Mammary epithelial cell (primary cell): ENCODE measurements around the gene MARCHF9.

Source experiments
- EZH2 ChIP-seq: IDR thresholded peaks from 2 replicates; pipeline ENCODE4 v1.6.1; 2012; ENCODE audit warnings: low read length, inconsistent platforms, borderline replicate concordance
- TF ChIP-seq, protein P1 (sequence below), 2 donors: IDR thresholded peaks in 1 of 2; conservative IDR thresholded peaks in 1 of 2; 2 replicates each; pipeline ENCODE4 v1.5.1; 2011 to 2012; ENCODE audit warnings: inconsistent platforms in 2 of 2, low read length in 2 of 2, mild to moderate bottlenecking in 2 of 2, control low read depth in 1 of 2, low read depth in 1 of 2; ENCODE audit not compliant: insufficient read depth in 1 of 2; ENCODE audit errors: extremely low read depth in 1 of 2

DNA sequence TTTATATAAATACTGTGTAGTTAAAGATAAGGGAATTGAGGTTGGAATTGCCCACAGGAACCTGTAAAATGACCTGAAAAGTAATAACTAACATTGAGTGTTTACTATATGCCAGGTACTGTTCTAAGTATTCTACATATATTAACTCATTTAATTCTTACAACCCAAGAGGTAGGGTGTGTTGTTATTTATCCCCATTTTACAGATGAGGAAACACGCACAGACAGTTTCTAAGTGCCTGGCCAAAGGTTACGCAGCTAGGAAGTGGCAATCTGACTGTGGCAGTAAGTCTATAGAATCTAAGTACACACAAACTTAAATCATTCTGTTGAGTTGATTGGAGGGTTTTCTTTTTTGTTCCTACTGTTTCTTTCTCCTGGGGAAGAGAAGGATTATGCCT, 11.1 kb upstream of the MARCHF9 start:
- TF ChIP-seq, protein P1, sequence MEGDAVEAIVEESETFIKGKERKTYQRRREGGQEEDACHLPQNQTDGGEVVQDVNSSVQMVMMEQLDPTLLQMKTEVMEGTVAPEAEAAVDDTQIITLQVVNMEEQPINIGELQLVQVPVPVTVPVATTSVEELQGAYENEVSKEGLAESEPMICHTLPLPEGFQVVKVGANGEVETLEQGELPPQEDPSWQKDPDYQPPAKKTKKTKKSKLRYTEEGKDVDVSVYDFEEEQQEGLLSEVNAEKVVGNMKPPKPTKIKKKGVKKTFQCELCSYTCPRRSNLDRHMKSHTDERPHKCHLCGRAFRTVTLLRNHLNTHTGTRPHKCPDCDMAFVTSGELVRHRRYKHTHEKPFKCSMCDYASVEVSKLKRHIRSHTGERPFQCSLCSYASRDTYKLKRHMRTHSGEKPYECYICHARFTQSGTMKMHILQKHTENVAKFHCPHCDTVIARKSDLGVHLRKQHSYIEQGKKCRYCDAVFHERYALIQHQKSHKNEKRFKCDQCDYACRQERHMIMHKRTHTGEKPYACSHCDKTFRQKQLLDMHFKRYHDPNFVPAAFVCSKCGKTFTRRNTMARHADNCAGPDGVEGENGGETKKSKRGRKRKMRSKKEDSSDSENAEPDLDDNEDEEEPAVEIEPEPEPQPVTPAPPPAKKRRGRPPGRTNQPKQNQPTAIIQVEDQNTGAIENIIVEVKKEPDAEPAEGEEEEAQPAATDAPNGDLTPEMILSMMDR (conservative IDR thresholded peaks at IDR 0.05 in 1 of 2, IDR thresholded peaks at IDR 0.05 in 1 of 2; ENCODE audit: extremely low read depth in 1 of 2, insufficient read depth in 1 of 2, low read depth in 1 of 2, low read length in 2 of 2) = no peak
- no peak for TF ChIP-seq EZH2
